K562 (cell line): Measurements from ENCODE around the gene SAT1. TPM values are rescaled to one million over a fixed set of nuclear protein-coding genes. Genes with fewer than 3 reads are reported as not detected.

Experiments
- ATAC-seq: fragments of 200-7000 bp; cut with Tn5 transposase; 3 replicates; pipeline ENCODE4 v1.9.1; 2020; ENCODE audit warnings: moderate library complexity
- BruUV-seq: library from RNA; stranded (reverse); fragments of 400-500 nt; replicated peaks from 2 replicates; lab custom pipeline; 2021; lab: Mats Ljungman, UMichigan
- CTCF ChIA-PET: fragments of 300-600 bp; formaldehyde crosslinking; extraction: SDS; loops from one replicate; lab custom pipeline; 2021; ENCODE audit warnings: low intra/inter-chr PET ratio; lab: Yijun Ruan, JAX
- POLR2A ChIA-PET: fragments of 300-600, 350-650 bp; sonication (Branson Sonifier 250); formaldehyde crosslinking; extraction: SDS; loops from one replicate; lab custom pipeline; 2021; ENCODE audit warnings: antibody characterized with exemption, inconsistent platforms; lab: Yijun Ruan, JAX
- DNase-seq, 4 experiments: peaks; one replicate each; pipeline versions ENCODE4 v3.0.0 to v3.0.0-alpha.2; 2011 to 2018; ENCODE audit warnings: low spot score in 3 of 4, mixed read lengths in 3 of 4; ENCODE audit errors: extremely low read depth in 1 of 4
- FAIRE-seq: peaks from 2 replicates; lab custom pipeline; 2011; peaks lifted over from hg19 to GRCh38; lab: Jason Lieb, UNC
- H2AFZ ChIP-seq: 2 replicates; pipeline ENCODE4 v1.6.0; 2011; ENCODE audit warnings: low read depth, low read length, control low read depth, inconsistent platforms
- H3K27ac ChIP-seq: fragments of 200-600 bp; 3 replicates; pipeline ENCODE4 v1.8.0; 2011; ENCODE audit warnings: low read depth, mild to moderate bottlenecking, control low read depth, inconsistent platforms, low read length, moderate library complexity, mixed read lengths; ENCODE audit errors: extremely low read depth
- H3K27me3 ChIP-seq, 2 experiments: fragments of 300-600 bp in 1 of 2; 2 replicates in 1 of 2; 3 replicates in 1 of 2; pipeline versions ENCODE4 v1.6.0 to v1.8.0; 2011; ENCODE audit warnings: inconsistent platforms in 2 of 2, low read length in 2 of 2, mild to moderate bottlenecking in 1 of 2, mixed read lengths in 1 of 2, moderate library complexity in 1 of 2; ENCODE audit not compliant: control insufficient read depth in 2 of 2, insufficient read depth in 2 of 2
- H3K36me3 ChIP-seq: fragments of 300-600 bp; 3 replicates; pipeline ENCODE4 v1.8.0; 2011; ENCODE audit warnings: mild to moderate bottlenecking, low read length, inconsistent platforms; ENCODE audit not compliant: control insufficient read depth, insufficient read depth
- H3K4me1 ChIP-seq, 2 experiments: fragments of 200-600 bp in 1 of 2; replicated peaks in 1 of 2; 2 replicates in 1 of 2; 3 replicates in 1 of 2; pipeline versions ENCODE4 v1.5.1 to v1.8.0; 2011; ENCODE audit warnings: inconsistent platforms in 2 of 2, low read length in 2 of 2, mild to moderate bottlenecking in 1 of 2, mixed read lengths in 1 of 2, moderate library complexity in 1 of 2; ENCODE audit not compliant: control insufficient read depth in 2 of 2, insufficient read depth in 2 of 2
- H3K4me2 ChIP-seq: 2 replicates; pipeline ENCODE4 v1.6.1; 2011; ENCODE audit warnings: low read length, control low read depth, inconsistent platforms, mixed read lengths; ENCODE audit not compliant: insufficient read depth
- H3K4me3 ChIP-seq: fragments of 200-600 bp; sonication (generic), shearing (Covaris generic); 2 replicates; pipeline ENCODE4 v1.5.1; 2016; ENCODE audit warnings: control low read depth, inconsistent platforms
- H3K79me2 ChIP-seq: fragments of 200-600 bp; 3 replicates; pipeline ENCODE4 v1.8.0; 2011; ENCODE audit warnings: low read length, inconsistent platforms; ENCODE audit not compliant: control insufficient read depth, insufficient read depth
- H3K9ac ChIP-seq, 2 experiments: 2 replicates each; pipeline versions ENCODE4 v1.6.0 to v1.6.1; 2011; ENCODE audit warnings: low read depth in 2 of 2, low read length in 2 of 2, control low read depth in 1 of 2, inconsistent platforms in 1 of 2, mild to moderate bottlenecking in 1 of 2, mixed read lengths in 1 of 2; ENCODE audit not compliant: insufficient read depth in 1 of 2
- H3K9me1 ChIP-seq: one replicate; pipeline ENCODE4 v1.6.0; 2011; ENCODE audit warnings: inconsistent platforms, mild to moderate bottlenecking, low read length, moderate library complexity; ENCODE audit not compliant: control insufficient read depth, insufficient read depth
- H3K9me3 ChIP-seq: replicated peaks from 2 replicates; pipeline ENCODE4 v1.5.1; 2011; ENCODE audit warnings: low read depth, low read length, inconsistent platforms; ENCODE audit not compliant: control insufficient read depth, insufficient read depth
- H4K20me1 ChIP-seq: replicated peaks from 2 replicates; pipeline ENCODE4 v1.6.1; 2011; ENCODE audit warnings: low read length, inconsistent platforms, mixed read lengths; ENCODE audit not compliant: control insufficient read depth, insufficient read depth
- ARID1B ChIP-seq: fragments of 450-650 bp; IDR thresholded peaks from 2 replicates; pipeline ENCODE4 v1.6.1; 2016; ENCODE audit warnings: antibody characterized with exemption, mild to moderate bottlenecking, inconsistent platforms
- CBFA2T3 ChIP-seq: fragments of 450-650 bp; IDR thresholded peaks from 2 replicates; pipeline ENCODE4 v1.6.1; 2017
- CEBPB ChIP-seq: fragments of 450-650 bp; IDR thresholded peaks from 2 replicates; pipeline ENCODE4 v1.6.1; 2016; ENCODE audit warnings: missing genetic modification characterization, missing compliant biosample characterization
- NR2C2 ChIP-seq, 2 experiments: fragments of 200-800 bp in 1 of 2; sonication (Bioruptor generic) in 1 of 2; sonication (generic) in 1 of 2; formaldehyde crosslinking in 1 of 2; IDR thresholded peaks; 2 replicates each; pipeline versions ENCODE4 v1.6.1 to v1.8.0; 2016 to 2022; ENCODE audit warnings: mild to moderate bottlenecking in 1 of 2, missing compliant biosample characterization in 1 of 2, missing genetic modification characterization in 1 of 2, missing genetic modification reagents in 1 of 2
- TSC22D4 ChIP-seq: fragments of 450-650 bp; IDR thresholded peaks from 2 replicates; pipeline ENCODE4 v1.6.1; 2016; ENCODE audit warnings: missing genetic modification characterization, missing biosample characterization, control low read depth
- WHSC1 ChIP-seq: IDR thresholded peaks from one replicate; pipeline ENCODE4 v1.6.1; 2012; ENCODE audit warnings: low read length, control low read depth, inconsistent platforms
- ZNF282 ChIP-seq: sonication (generic); formaldehyde crosslinking; IDR thresholded peaks from 2 replicates; pipeline ENCODE4 v1.8.1; 2023; ENCODE audit warnings: missing genetic modification reagents
- ZNF57 ChIP-seq: fragments of 450-650 bp; formaldehyde crosslinking; IDR thresholded peaks from 2 replicates; pipeline ENCODE4 v1.4.0; 2020; ENCODE audit warnings: mild to moderate bottlenecking, moderate library complexity
- ZNF584 ChIP-seq: fragments of 200-800 bp; sonication (Bioruptor generic); IDR thresholded peaks from 2 replicates; pipeline ENCODE4 v1.6.1; 2016; ENCODE audit warnings: low read depth, mild to moderate bottlenecking, missing genetic modification characterization, missing compliant biosample characterization
- WGBS: fragments of 100-300 bp; shearing (Covaris generic); methylation state at CpG from one replicate; pipeline ENCODE4 v1.1.6; 2016; ENCODE audit warnings: low coverage, mixed read lengths; ENCODE audit not compliant: insufficient coverage; ENCODE audit errors: missing lambda C conversion rate; 5-methylcytosine and 5-hydroxymethylcytosine counted together
- in situ Hi-C: fragments of 300-500 bp; cut with MboI; formaldehyde crosslinking; loops from 4 replicates; pipeline ENCODE4 v1.15.0; 2018; ENCODE audit warnings: inconsistent platforms, mixed read lengths
- intact Hi-C: fragments of 100-400 bp; cut with micrococcal nuclease; formaldehyde crosslinking; loops from 2 replicates; pipeline ENCODE4 v1.14.2; 2022
- polyA plus RNA-seq, 8 experiments: library from polyadenylated mRNA; depleted of rRNA in 4 of 8; stranded (reverse) in 5 of 8; unstranded in 3 of 8; fragments of >200 nt; fragmentation: Nextera tagmentation in 2 of 8; fragmentation: Illumina TruSeq in 1 of 8; extraction: Ambion mirVana in 2 of 8; extraction: Trizol in 1 of 8; gene quantifications; 2 replicates each; pipeline versions ENCODE4 v1.2.1 to v1.2.3, GENCODE V29; 2011 to 2014; ENCODE audit warnings: inconsistent platforms in 1 of 8, missing spikeins in 1 of 8
- total RNA-seq, 7 experiments: library from RNA; depleted of rRNA in 6 of 7; stranded (reverse); fragments of >200 nt in 6 of 7; fragmentation: Illumina TruSeq in 2 of 7; extraction: Trizol in 2 of 7; gene quantifications; 2 replicates each; pipeline versions ENCODE4 v1.2.1 to v1.2.3, GENCODE V29; 2011 to 2021; ENCODE audit warnings: low replicate concordance in 1 of 7
- TF ChIP-seq, protein P1 (sequence below): fragments of 450-650 bp; conservative IDR thresholded peaks from 2 replicates; pipeline ENCODE4 v1.6.1; 2016; ENCODE audit warnings: missing genetic modification characterization, low read depth, mild to moderate bottlenecking, missing compliant biosample characterization, moderate library complexity
- TF ChIP-seq, protein P2 (sequence below), 2 experiments: fragments of 450-650 bp; IDR thresholded peaks; 2 replicates each; pipeline ENCODE4 v1.6.1; 2016
- TF ChIP-seq, protein P3 (sequence below): fragments of 450-650 bp; formaldehyde crosslinking; IDR thresholded peaks from 2 replicates; pipeline ENCODE4 v1.4.0; 2020; ENCODE audit warnings: mild to moderate bottlenecking, mixed read lengths
- TF ChIP-seq, protein P4 (sequence below): fragments of 250-450 bp; sonication (Bioruptor Pico); IDR thresholded peaks from 2 replicates; pipeline ENCODE4 v1.4.0; 2020
- TF ChIP-seq, protein P5 (sequence below): fragments of 250-450 bp; sonication (Bioruptor Pico); IDR thresholded peaks from 2 replicates; pipeline ENCODE4 v1.4.0; 2020; ENCODE audit warnings: mild to moderate bottlenecking, moderate library complexity

Gene SAT1
- total and polyA plus RNA-seq, 9 of the 15 experiments (the other 6 are each of a cell fraction or from before 2014, with no cell fraction given): 47.4 to 194 (median 74.1) TPM

DNA sequence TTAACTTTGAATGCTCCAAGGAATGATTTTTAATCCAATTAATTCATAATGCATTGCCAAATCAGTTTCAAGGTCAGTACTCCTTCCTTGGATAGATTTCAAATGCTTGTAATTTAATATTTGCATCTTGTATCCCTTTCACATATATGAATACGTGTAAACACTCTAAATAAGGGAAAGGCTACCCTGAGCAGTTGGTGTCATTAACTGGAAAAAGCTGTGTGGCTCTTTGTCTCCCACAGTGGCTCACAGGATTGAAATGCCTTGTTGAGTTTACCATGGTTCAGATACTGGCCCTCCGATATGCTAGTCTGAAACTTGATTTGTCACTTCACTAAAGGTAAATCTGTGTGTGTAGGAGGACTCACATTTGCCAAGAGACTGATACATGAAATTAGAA is 23.2 kb upstream of the SAT1 start:
- no peak for DNase-seq
- WGBS: 22% methylated on average over 2 of the region's 2 CpGs
- Histone ChIP-seq H3K4me1 (peaks cover 0 to 3% of the 10 kb centered on the region in 2 experiments; a peak in 2 of 5 replicates), H3K27ac (no peak overlapping the region), H3K4me2 (no peak overlapping the region), H3K27me3 (no peaks in the 10 kb centered on the region), H3K79me2 (no peaks in the 10 kb centered on the region), H3K9me1 (no peaks in the 10 kb centered on the region), H3K36me3 (no peaks in the 10 kb centered on the region), H4K20me1 (no peaks in the 10 kb centered on the region), H3K9ac (no peak overlapping the region), H3K4me3 (no peak overlapping the region), H2AFZ (no peak overlapping the region), H3K9me3 (no peaks in the 10 kb centered on the region)
- CTCF ChIA-PET: no interaction called here
- no TSS peak for BruUV-seq
- no peak for FAIRE-seq
- ATAC-seq: no peak
- POLR2A ChIA-PET: interaction anchor here (1.2 kb wide), 1 partner anchor 22 kb away, joined by 3 read pairs; no protein-coding TSS in a partner anchor
- intact Hi-C loops (no loop called here), in situ Hi-C loops (loop anchor here (5.0 kb wide), 1 partner anchor 142 kb away; no protein-coding TSS in a partner anchor)
- TF ChIP-seq TSC22D4 (no peak), CEBPB (no peak), CBFA2T3 (no peak), ZNF584 (CRISPR knock-in tag) (no peak), NR2C2 (CRISPR knock-in tag; IDR thresholded peaks at IDR 0.05) (no peak), NR2C2 (tag; IDR thresholded peaks at IDR 0.05) (no peak), ZNF282 (CRISPR knock-in tag) (no peak), WHSC1 (no peak), ARID1B (no peak), ZNF57 (CRISPR knock-in tag) (no peak)
- TF ChIP-seq, protein P1, sequence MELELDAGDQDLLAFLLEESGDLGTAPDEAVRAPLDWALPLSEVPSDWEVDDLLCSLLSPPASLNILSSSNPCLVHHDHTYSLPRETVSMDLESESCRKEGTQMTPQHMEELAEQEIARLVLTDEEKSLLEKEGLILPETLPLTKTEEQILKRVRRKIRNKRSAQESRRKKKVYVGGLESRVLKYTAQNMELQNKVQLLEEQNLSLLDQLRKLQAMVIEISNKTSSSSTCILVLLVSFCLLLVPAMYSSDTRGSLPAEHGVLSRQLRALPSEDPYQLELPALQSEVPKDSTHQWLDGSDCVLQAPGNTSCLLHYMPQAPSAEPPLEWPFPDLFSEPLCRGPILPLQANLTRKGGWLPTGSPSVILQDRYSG: no peak
- TF ChIP-seq, protein P2, sequence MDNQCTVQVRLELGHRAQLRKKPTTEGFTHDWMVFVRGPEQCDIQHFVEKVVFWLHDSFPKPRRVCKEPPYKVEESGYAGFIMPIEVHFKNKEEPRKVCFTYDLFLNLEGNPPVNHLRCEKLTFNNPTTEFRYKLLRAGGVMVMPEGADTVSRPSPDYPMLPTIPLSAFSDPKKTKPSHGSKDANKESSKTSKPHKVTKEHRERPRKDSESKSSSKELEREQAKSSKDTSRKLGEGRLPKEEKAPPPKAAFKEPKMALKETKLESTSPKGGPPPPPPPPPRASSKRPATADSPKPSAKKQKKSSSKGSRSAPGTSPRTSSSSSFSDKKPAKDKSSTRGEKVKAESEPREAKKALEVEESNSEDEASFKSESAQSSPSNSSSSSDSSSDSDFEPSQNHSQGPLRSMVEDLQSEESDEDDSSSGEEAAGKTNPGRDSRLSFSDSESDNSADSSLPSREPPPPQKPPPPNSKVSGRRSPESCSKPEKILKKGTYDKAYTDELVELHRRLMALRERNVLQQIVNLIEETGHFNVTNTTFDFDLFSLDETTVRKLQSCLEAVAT (IDR thresholded peaks at IDR 0.05): no peak
- TF ChIP-seq, protein P3, sequence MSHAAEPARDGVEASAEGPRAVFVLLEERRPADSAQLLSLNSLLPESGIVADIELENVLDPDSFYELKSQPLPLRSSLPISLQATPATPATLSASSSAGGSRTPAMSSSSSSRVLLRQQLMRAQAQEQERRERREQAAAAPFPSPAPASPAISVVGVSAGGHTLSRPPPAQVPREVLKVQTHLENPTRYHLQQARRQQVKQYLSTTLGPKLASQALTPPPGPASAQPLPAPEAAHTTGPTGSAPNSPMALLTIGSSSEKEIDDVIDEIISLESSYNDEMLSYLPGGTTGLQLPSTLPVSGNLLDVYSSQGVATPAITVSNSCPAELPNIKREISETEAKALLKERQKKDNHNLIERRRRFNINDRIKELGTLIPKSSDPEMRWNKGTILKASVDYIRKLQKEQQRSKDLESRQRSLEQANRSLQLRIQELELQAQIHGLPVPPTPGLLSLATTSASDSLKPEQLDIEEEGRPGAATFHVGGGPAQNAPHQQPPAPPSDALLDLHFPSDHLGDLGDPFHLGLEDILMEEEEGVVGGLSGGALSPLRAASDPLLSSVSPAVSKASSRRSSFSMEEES (CRISPR knock-in tag): no peak
- TF ChIP-seq, protein P4, sequence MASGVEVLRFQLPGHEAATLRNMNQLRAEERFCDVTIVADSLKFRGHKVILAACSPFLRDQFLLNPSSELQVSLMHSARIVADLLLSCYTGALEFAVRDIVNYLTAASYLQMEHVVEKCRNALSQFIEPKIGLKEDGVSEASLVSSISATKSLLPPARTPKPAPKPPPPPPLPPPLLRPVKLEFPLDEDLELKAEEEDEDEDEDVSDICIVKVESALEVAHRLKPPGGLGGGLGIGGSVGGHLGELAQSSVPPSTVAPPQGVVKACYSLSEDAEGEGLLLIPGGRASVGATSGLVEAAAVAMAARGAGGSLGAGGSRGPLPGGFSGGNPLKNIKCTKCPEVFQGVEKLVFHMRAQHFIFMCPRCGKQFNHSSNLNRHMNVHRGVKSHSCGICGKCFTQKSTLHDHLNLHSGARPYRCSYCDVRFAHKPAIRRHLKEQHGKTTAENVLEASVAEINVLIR (CRISPR knock-in tag): no peak
- TF ChIP-seq, protein P5, sequence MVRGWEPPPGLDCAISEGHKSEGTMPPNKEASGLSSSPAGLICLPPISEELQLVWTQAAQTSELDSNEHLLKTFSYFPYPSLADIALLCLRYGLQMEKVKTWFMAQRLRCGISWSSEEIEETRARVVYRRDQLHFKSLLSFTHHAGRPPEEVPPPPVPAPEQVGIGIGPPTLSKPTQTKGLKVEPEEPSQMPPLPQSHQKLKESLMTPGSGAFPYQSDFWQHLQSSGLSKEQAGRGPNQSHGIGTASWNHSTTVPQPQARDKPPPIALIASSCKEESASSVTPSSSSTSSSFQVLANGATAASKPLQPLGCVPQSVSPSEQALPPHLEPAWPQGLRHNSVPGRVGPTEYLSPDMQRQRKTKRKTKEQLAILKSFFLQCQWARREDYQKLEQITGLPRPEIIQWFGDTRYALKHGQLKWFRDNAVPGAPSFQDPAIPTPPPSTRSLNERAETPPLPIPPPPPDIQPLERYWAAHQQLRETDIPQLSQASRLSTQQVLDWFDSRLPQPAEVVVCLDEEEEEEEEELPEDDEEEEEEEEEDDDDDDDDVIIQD (CRISPR knock-in tag): no peak
